ENCODE results near the gene THAP10.

DNA sequence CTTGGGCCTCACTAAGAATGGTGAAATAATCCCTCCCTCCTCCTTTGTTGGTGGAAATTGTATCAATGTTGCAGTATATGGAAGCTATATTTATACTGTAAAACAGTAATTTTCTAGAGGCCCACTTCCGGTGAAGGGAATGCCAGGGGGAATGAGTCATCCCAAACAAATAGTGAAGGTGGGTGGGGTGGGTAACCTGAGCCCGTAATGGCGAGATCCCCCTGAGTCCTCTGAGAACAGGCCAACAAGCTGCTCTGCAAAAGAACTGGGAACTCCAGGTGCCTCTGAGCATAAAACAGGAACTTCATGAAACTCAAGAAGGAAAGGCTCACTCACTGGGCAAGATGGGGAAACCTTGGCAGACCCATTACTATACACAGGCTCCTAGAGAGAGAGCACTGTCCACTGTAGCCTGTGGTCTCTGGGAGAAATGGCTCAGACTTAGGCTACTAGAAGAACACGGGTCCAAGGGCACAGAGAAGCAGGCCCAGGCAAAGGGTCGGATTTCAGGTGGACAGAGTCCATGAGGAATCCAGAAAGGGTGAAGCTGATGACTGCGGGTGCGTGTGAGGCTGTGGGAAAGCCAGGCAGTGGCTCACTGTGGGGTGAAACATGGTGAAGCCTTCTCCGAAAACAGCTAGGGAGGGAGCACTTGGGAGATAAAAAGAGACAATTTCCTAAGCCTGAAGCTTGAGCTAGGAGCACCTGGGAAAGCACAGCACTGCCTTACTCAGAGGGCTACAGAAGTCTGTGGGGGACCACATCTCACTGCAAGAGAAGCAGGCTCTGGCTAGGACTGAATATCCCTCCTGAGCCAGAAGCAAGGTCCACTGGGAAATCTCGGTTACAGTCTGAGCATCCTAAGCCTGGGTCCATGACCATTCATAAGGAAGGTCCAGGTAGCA lies 58.1 kb downstream of the THAP10 start:
- TF ChIP-seq EZH2phosphoT487 (IDR thresholded peaks at IDR 0.05; ENCODE audit: insufficient read depth, low read depth): no peak
- TF ChIP-seq EZH2 (IDR thresholded peaks at IDR 0.05; ENCODE audit: insufficient read depth, poor library complexity, severe bottlenecking): no peak
